ENCODE measurements around the gene IFI6. TPM values are rescaled to one million over a fixed set of nuclear protein-coding genes. Genes with fewer than 3 reads are reported as not detected.
"Not testable (repeated sequence)": the region's sequence is repeated elsewhere in the genome, so short reads cannot be mapped to it uniquely, and the experiment has no call there.

IFI6 gene
- total RNA-seq, 1 donor from 2014 or later, result 500 TPM

- peak overlapping the region; percentile 30 for H3K4me3 Mint-ChIP-seq
- no peaks in the 10 kb centered on the region for H3K36me3 Mint-ChIP-seq
- H3K4me1 Mint-ChIP-seq, result peaks cover 21% of the 10 kb centered on the region
- DNase-seq (ENCODE audit: low spot score in 2 of 2, unreplicated experiment in 2 of 2), result no peak
- H3K27ac Mint-ChIP-seq, result no peak overlapping the region
- TF ChIP-seq CTCF (IDR thresholded peaks at IDR 0.05; ENCODE audit: unreplicated experiment), result no peak
- peaks cover 15% of the 10 kb centered on the region for H3K27me3 Mint-ChIP-seq (ENCODE audit: low read depth)
- H3K9me3 Mint-ChIP-seq, result no peaks in the 10 kb centered on the region
Measured at GRCh38 chr1:27632387-27633297, 39.4 kb downstream of the IFI6 start.

- no peak for TF ChIP-seq CTCF (IDR thresholded peaks at IDR 0.05; ENCODE audit: unreplicated experiment)
- Mint-ChIP-seq H3K4me3 (no peak overlapping the region), H3K27ac (no peak overlapping the region), H3K9me3 (no peaks in the 10 kb centered on the region), H3K27me3 (ENCODE audit: low read depth) (peaks cover 15% of the 10 kb centered on the region), H3K36me3 (no peaks in the 10 kb centered on the region), H3K4me1 (peaks cover 21% of the 10 kb centered on the region)
- no peak for DNase-seq (ENCODE audit: low spot score in 2 of 2, unreplicated experiment in 2 of 2)
Measured at GRCh38 chr1:27630859-27631491, 41.0 kb downstream of the IFI6 start.

- Mint-ChIP-seq H3K36me3 (no peaks in the 10 kb centered on the region), H3K4me1 (peaks cover 14% of the 10 kb centered on the region), H3K4me3 (no peak overlapping the region), H3K9me3 (no peaks in the 10 kb centered on the region), H3K27ac (no peak overlapping the region), H3K27me3 (ENCODE audit: low read depth) (peaks cover 7% of the 10 kb centered on the region)
- no peak for DNase-seq (ENCODE audit: low spot score in 2 of 2, unreplicated experiment in 2 of 2)
- TF ChIP-seq CTCF (IDR thresholded peaks at IDR 0.05; ENCODE audit: unreplicated experiment), result no peak
Measured at GRCh38 chr1:27628712-27629111, 43.3 kb downstream of the IFI6 start.

- H3K36me3 Mint-ChIP-seq; H3K27ac Mint-ChIP-seq; H3K27me3 Mint-ChIP-seq (ENCODE audit: low read depth); H3K4me3 Mint-ChIP-seq; DNase-seq (ENCODE audit: low spot score in 2 of 2, unreplicated experiment in 2 of 2); H3K9me3 Mint-ChIP-seq: not testable (repeated sequence)
- peaks cover 12% of the 10 kb centered on the region for H3K4me1 Mint-ChIP-seq
Measured at GRCh38 chr1:27627733-27628132, 44.3 kb downstream of the IFI6 start.

- H3K27me3 Mint-ChIP-seq (ENCODE audit: low read depth), result peaks cover 2% of the 10 kb centered on the region
- H3K36me3 Mint-ChIP-seq, result no peaks in the 10 kb centered on the region
- no peak overlapping the region for H3K4me3 Mint-ChIP-seq
- H3K27ac Mint-ChIP-seq, result no peak overlapping the region
- TF ChIP-seq CTCF (IDR thresholded peaks at IDR 0.05; ENCODE audit: unreplicated experiment), result no peak
- H3K9me3 Mint-ChIP-seq, result no peaks in the 10 kb centered on the region
- no peak for DNase-seq (ENCODE audit: low spot score in 2 of 2, unreplicated experiment in 2 of 2)
- peaks cover 13% of the 10 kb centered on the region for H3K4me1 Mint-ChIP-seq
Measured at GRCh38 chr1:27627061-27627460, 44.9 kb downstream of the IFI6 start.

Measured in mesothelial cell of epicardium (in vitro differentiated cells).